Stimulated activated CD4-positive, alpha-beta T cell treated with anti-CD3 and anti-CD28 coated beads, Interleukin-2, amount 100 ng/mL, for 48 hours (primary cell): Measurements from ENCODE around the gene SLC5A10.
"Not testable (repeated sequence)": the region's sequence is repeated elsewhere in the genome, so short reads cannot be mapped to it uniquely, and the experiment has no call there.

ENCODE experiments used
- DNase-seq, 2 donors: peaks; one replicate each; pipeline ENCODE4 v3.0.0-alpha.2; 2020

SLC5A10 gene

DNA sequence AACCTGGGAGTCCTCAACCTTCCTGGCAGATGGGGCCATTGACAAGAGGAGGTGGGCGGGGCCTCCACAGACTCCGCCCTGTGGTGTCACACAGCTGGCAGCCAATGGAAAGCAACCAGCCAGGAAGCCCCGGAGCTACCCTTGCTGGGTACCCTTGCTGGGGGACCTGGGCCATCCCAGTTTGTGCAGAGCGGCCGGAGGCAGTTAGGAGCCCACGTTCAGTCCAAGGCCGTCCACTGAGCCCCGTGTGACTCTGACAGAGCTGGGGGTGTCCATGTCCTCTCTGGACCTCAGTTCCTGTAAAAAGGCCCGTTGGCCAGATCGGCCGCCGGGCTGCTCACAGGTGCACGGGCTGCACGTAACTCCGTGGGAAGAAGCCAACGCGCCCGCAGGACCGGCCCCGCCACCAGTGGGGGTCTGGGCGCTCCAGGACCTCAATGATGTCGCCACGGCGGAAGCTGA is 69.7 kb downstream of the SLC5A10 start:
- peak; percentile 40 to 45 for DNase-seq

GRCh38 chr17:19022128-19022527 is 70.2 kb downstream of the SLC5A10 start:
- DNase-seq, result no peak

- DNase-seq, result no peak
Observed at GRCh38 chr17:19022747-19023146, 70.8 kb downstream of the SLC5A10 start.

DNA sequence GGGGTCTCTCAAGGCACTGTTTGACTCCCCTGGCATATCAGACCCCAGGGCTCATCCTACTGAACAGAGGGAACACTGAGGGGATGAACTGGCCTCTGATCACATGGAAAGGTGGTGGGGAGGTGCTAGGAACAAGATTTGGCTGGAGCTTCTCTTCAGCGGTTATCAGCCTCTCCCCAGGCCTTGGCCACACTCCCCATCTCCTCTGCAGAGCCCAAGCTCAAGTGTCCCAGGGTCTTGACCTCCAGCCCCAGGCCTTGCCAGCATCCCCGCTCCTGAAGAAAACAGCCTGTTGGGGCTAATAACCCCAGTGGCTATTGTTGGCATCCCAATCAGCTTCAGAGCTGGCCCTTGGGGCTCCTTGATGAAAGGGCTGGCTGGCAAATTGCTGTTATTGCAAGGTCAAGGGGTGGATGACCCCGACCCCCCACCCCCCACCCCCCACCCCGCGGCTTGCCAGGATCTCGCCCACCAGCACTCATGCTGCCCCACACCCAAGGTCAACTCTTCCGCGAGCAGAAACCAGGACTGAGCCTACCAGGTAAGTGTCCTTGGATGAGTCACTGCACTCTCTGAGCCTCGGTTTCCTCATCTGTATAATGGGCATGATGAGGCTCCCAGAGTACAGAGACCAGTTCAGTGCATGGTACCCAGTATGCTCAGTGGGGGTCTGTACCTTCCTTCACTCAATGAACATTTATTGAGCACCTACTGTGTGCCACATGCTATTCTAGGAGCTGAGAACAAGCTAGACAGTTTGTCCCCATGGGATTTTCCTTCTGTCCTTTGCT is 71.4 kb downstream of the SLC5A10 start:
- DNase-seq, result no peak

DNA sequence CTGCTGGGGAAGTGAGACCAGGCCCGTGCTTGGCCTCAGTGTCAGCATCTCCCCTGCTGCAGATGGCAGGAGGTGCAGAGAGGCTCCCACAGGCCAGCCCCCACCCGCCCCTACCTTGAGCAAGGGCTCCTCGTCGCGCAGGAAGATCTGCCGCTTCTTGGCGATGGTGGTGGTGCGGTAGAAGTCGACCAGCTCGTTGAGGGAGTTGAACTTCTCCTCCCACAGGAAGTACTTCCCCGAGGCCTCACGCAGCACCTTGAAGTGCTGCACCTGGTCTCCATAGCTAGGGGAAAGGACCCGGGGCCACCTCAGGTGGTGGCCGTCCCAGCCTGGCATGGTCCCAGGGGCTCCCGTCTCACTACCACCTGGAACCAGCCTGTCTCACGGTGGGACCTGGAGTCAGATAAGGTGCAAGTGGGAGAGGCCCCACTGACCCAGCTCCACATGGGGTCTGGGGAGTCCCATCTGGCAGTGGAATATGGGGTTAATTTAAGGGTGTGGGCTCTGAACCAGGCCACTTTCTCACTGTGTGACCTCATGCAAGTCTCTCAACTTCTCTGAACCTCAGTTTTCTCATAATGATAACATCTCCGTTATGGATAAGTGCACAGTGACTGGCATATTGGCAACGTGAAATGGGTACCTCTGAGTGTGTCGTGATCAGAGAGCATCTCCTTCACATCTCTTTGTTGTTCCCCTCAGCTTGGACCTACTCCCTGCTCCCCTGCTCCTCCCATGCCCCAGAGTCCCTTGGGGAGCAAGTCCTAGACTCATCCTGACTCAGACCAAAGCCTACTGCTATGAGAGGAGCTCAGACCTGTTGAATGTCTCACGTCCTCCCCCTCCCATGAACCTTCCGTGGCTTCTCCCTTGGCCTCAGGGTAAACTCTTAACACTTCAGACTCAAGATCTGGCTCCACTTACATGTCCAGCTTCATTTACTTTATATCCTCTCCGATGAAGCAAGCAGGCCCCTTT is 72.4 kb downstream of the SLC5A10 start:
- DNase-seq, result no peak

GRCh38 chr17:19028671-19029070 is 76.7 kb downstream of the SLC5A10 start:
- not testable (repeated sequence) for DNase-seq

DNA sequence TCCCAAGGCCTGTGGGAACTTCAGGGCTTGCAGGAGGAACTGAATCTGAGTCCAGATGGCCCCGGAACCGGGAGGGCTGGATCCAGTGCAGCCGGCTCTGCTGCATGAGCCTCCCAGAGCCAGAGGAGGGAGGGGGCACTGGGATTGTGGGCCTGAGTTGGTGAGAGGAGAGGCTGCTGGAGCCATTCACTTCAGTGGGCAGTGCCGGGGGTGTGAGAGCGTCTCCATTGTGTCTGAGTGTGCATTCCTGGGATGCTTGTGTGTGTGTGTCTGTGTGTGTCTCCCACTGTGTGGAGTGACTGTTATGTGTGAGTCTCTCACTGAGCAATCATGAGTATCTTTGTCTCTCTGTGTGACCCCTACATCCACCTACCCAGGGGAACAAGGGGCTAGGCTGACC is 77.8 kb downstream of the SLC5A10 start:
- DNase-seq, result not testable (repeated sequence)

DNA sequence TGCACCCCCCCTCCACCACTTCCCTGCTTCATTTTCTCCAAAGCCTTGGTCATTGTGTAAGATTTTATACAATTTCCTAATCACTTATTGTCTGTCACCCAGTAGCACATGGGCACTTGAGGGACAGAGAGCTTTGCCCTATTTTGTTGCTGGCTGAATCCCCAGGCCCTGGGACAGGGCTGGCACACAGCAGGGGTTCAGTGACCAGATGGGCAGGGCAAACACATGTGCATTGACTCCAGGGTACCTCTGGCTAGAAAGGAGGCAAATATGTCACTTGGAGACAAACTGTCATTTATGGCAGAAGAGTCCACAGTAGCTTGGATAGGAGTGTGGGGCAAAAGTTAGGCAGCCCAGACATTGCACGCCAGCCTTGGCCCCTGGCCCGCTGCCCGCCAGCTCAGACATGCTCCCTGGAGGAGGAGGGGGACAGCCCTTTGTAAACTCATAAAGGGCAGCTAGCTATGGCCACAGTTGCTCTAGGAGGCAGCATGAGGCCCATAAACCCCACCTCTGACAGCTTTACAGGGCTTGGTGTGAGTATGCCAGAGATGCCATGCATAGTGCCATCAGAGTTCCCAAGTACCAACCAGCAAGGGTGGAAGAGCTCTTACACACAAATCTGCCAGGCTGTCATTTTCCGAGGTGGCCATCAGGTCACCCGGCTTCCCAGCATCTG is 78.9 kb downstream of the SLC5A10 start:
- not testable (repeated sequence) for DNase-seq

DNA sequence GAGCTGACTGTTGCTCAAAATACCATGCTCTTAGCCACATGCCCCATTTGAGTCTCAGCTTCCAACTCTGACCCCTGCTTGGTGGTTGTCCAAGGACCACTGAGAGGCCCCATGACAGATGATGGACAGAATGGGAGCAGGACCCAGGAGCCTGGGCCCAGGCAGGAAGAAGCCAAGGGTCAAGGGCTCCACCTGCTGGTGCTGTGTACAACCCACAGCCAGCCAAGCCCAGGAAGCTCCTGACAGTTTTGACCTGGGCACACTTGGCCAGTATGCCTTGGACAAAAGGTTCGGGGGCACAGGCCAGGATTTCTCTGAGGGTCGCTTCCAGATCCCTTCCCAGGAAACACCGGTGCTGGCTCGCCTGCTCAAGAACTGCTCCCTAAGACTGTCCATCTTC is 79.8 kb downstream of the SLC5A10 start:
- peak; percentile 41 to 59 for DNase-seq

DNA sequence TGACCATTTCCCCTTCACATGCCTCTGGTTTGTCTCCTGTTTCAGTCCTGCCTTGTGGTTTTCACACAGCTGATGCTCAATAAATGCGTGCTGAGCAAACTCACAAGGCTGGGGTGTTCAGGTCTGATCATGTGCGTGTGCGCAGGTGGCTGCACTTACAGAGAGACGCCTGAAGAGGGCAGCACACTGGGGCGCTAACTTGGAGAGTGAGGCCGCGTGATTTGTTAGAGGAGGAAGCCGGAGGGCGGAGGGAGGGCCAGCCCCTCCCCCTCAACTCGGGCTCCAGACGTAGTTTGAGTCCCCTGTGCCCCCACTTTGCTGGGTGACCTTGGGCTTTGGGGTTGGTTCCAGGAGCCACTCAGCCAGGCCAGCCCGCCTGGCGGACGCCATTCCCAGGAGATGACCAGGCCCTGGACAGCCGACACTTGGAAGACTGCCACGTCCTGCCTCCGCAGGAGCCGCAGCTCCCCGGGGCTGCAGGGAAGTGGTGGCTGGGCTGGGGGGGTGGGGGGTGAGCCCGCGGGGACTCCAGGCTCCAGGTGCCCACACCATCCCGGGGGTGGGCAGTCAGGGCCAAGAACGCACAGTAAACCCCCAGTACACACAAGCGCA is 80.5 kb downstream of the SLC5A10 start:
- not testable (repeated sequence) for DNase-seq

GRCh38 chr17:19036186-19036585 is 84.2 kb downstream of the SLC5A10 start:
- DNase-seq, result not testable (repeated sequence)

DNA sequence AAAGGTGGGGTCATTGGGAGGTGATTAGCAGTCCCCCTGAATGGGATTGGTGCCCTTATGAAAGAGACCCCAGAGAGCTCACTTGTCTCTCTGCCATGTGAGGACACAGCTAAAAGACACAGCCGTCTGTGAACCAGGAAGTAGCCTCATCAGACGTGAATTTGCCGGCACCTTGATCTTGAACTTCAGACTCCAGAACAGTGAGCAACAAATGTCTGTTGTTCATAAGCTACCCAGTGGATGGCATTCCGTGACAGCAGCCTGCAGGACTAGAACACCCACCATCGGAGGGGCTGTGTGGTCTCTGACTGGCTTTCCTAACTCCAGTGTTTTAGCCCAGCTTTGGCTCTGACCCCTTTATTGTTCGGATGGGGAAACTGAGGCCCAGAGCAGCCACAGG is 85.6 kb downstream of the SLC5A10 start:
- DNase-seq, result not testable (repeated sequence)

GRCh38 chr17:19038007-19038406 is 86.0 kb downstream of the SLC5A10 start:
- not testable (repeated sequence) for DNase-seq

DNA sequence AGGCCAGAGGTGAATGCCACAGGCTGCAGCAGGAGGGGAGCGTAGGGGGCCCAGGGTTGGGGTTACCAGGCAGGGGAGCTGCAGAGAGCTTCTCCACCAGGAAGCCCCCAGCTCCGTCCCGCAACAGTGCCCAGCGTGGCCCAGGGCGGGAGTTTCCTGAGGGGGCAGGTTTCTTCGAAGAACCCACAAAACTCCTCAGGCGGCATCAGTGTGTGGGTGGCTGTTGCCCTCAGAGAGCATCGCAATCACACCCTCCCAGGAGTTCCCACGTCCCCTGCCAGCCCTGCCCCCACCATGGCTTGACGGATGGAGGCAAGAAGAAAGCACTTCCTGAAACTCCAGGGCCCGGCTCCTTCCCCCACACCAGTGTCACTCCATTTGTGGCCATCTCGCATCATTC is 86.8 kb downstream of the SLC5A10 start:
- not testable (repeated sequence) for DNase-seq

- not testable (repeated sequence) for DNase-seq
Observed at GRCh38 chr17:19040350-19040749, 88.4 kb downstream of the SLC5A10 start.

DNA sequence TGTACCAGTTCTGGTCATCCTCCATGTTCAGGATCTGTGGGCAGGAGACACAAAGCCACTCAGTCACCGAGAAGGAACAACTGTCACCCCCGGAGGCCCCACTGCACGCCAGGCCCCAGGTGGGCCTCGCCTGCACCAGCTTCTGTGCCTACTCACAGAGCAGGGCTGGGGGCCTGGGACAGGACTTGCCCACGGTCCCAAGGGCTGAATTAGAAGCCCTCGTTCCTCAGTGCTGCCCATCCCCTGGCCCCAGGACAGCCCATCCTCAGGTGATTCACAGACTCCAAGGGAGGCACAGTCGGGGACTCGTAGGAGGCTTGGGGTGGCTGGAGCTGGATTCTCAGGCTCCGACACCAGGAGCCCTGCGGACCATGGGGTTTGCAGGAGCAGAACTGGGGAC is 89.9 kb downstream of the SLC5A10 start:
- not testable (repeated sequence) for DNase-seq

DNA sequence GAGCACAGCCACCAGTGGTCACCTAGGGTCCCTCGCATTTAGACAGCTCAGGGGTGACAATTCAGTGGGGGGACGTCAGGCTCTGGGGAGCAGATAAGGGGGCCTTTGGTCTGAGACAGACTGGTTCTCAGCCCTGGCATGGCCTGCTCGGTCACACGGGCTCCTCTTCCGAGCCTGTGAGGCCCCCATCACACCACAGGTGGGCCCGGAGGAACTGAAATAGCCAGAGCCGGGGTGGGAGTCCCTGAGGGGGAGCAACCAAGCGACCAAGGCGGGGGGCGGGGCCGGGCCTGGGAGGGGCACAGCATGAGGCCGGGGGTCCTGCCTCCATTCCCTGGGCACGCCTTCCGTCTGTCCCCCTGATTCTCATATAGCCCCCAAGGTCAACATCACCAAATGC is 90.4 kb downstream of the SLC5A10 start:
- DNase-seq, result not testable (repeated sequence)

DNA sequence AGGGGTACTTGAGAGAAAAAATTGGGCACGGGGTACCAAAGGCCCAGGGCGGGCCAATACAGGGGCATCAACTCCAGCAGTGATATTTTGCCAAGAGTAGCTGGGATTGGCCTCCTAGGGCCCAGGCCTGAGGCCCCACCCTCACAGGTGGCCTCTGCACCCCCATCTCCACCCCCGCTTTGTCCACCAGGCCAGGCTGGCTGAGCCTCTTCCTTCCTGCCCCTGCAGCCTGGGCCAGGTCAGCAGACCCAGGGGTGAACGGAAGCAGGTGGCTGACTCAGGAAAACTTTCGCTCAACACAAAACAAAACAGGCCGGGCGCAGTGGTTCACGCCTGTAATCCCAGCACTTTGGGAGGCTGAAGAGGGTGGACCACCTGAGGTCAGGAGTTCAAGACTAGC is 91.1 kb downstream of the SLC5A10 start:
- not testable (repeated sequence) for DNase-seq

GRCh38 chr17:19044643-19045042 is 92.7 kb downstream of the SLC5A10 start:
- DNase-seq, result not testable (repeated sequence)

DNA sequence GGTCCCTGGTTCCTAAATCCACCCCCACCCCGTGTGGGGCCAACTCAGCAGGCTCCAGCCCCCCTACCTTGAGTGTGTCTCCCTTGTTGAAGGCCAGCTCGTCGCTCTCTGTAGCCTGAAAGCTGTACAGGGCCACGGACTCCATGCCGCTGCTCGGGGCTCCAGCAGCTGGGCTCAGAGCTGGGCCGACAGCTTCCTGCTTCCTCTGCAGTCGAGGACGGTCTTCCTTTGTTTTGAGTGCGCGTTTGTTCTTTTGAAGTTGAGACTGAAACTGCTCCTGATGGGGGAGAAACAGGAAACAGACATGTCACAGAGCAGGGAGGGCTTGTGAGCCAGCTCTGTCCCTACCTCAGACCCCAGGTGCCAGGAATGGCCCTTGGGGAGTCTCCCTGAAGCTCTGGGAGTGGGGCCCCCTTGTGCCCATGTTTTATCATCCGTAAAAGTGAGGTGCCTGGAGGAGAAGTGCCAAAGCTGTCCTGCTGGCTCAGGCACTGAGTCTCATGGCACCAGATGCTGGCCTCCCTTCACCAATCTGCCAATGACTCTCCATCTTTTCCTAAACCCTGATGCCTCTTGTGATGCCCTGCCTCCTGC is 94.9 kb downstream of the SLC5A10 start, which contains the start of gene GRAP:
Gene GRAP, minus strand, starts transcription at position 176 of the 594 bp plus-strand sequence. Its CDS starts 31 bp downstream, at position 145.
- DNase-seq, result not testable (repeated sequence)

- DNase-seq, result not testable (repeated sequence)
Observed at GRCh38 chr17:19047510-19047909, 95.5 kb downstream of the SLC5A10 start.

- not testable (repeated sequence) for DNase-seq
Observed at GRCh38 chr17:19048826-19049225, 96.9 kb downstream of the SLC5A10 start.
